ENCODE results near the gene CLDN6. TPM values are rescaled to one million over a fixed set of nuclear protein-coding genes. Genes with fewer than 3 reads are reported as not detected.
A peak's percentile ranks its signal among the peaks of the same experiment; 100 is the strongest.

Gene CLDN6

GRCh38 chr16:2970563-2970962, 47.4 kb downstream of the CLDN6 start:
- peak overlapping the region; percentile 84 for H3K9ac ChIP-seq (ENCODE audit: low read depth, low read length)
- H3K4me3 ChIP-seq (ENCODE audit: low read length) = peak overlapping the region; percentile 81
- H3K27me3 ChIP-seq (ENCODE audit: control insufficient read depth, insufficient read depth, low read length) = peaks cover 16% of the 10 kb centered on the region
- peaks cover 20% of the 10 kb centered on the region for H3K4me1 ChIP-seq (ENCODE audit: control insufficient read depth, insufficient read depth, low read length)
- H3K36me3 ChIP-seq (ENCODE audit: insufficient read depth, low read length) = no peaks in the 10 kb centered on the region
- H3K4me2 ChIP-seq (ENCODE audit: low read length) = peak overlapping the region; percentile 97
- no peaks in the 10 kb centered on the region for H3K9me3 ChIP-seq (replicated peaks; ENCODE audit: low read length)

- peaks cover 20% of the 10 kb centered on the region for H3K4me1 ChIP-seq (ENCODE audit: control insufficient read depth, insufficient read depth, low read length)
- no peaks in the 10 kb centered on the region for H3K36me3 ChIP-seq (ENCODE audit: insufficient read depth, low read length)
- H3K9me3 ChIP-seq (replicated peaks; ENCODE audit: low read length) = no peaks in the 10 kb centered on the region
- peak overlapping the region; percentile 84 for H3K9ac ChIP-seq (ENCODE audit: low read depth, low read length)
- H3K27me3 ChIP-seq (ENCODE audit: control insufficient read depth, insufficient read depth, low read length) = peaks cover 17% of the 10 kb centered on the region
- peak overlapping the region; percentile 97 for H3K4me2 ChIP-seq (ENCODE audit: low read length)
- H3K4me3 ChIP-seq (ENCODE audit: low read length) = peak overlapping the region; percentile 81
Measured at GRCh38 chr16:2969545-2970521, 48.1 kb downstream of the CLDN6 start.

GRCh38 chr16:2968738-2969544, 49.0 kb downstream of the CLDN6 start, which contains the start of gene PAQR4:
Gene PAQR4, plus strand, starts transcription at chr16:2969348. Its CDS starts 327 bp downstream, at chr16:2969675.
- peak within 1 kb of the TSS; percentile 81 for H3K4me3 ChIP-seq (ENCODE audit: low read length)
- peak within 1 kb of the TSS; percentile 97 for H3K4me2 ChIP-seq (ENCODE audit: low read length)
- H3K4me1 ChIP-seq (ENCODE audit: control insufficient read depth, insufficient read depth, low read length) = peaks cover 29% of the 10 kb centered on the region
- no peaks in the 10 kb centered on the region for H3K9me3 ChIP-seq (replicated peaks; ENCODE audit: low read length)
- peaks cover 26% of the 10 kb centered on the region for H3K27me3 ChIP-seq (ENCODE audit: control insufficient read depth, insufficient read depth, low read length)
- no peaks in the 10 kb centered on the region for H3K36me3 ChIP-seq (ENCODE audit: insufficient read depth, low read length)
- peak within 1 kb of the TSS; percentile 84 for H3K9ac ChIP-seq (ENCODE audit: low read depth, low read length)

DNA sequence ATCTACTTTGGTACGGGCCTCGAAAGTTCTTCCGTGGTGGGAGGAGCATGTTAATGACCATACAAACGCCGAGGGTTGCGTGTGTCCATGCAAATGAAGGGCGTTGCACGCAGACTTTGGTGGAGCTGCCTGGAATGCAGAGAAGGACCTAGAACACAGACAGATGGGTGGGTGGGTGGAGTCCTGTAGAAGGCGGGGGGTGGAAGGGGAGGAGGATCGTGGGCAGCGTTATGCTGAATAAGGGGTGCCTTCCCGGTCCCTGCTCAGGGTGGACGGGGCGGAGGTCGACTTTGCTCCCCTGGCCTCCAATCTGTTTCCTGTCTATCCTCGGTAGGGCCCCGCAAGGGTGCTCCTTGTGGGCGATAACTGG, 49.6 kb downstream of the CLDN6 start:
- Histone ChIP-seq H3K9ac (ENCODE audit: low read depth, low read length) (no peak overlapping the region), H3K4me2 (ENCODE audit: low read length) (peak overlapping the region; percentile 97), H3K4me1 (ENCODE audit: control insufficient read depth, insufficient read depth, low read length) (peaks cover 35% of the 10 kb centered on the region), H3K36me3 (ENCODE audit: insufficient read depth, low read length) (no peaks in the 10 kb centered on the region), H3K27me3 (ENCODE audit: control insufficient read depth, insufficient read depth, low read length) (peaks cover 31% of the 10 kb centered on the region), H3K9me3 (replicated peaks; ENCODE audit: low read length) (no peaks in the 10 kb centered on the region), H3K4me3 (ENCODE audit: low read length) (peak overlapping the region; percentile 81)

GRCh38 chr16:2967721-2968161, 50.2 kb downstream of the CLDN6 start:
- Histone ChIP-seq H3K4me2 (ENCODE audit: low read length) (no peak overlapping the region), H3K36me3 (ENCODE audit: insufficient read depth, low read length) (no peaks in the 10 kb centered on the region), H3K4me3 (ENCODE audit: low read length) (no peak overlapping the region), H3K4me1 (ENCODE audit: control insufficient read depth, insufficient read depth, low read length) (peaks cover 35% of the 10 kb centered on the region), H3K27me3 (ENCODE audit: control insufficient read depth, insufficient read depth, low read length) (peaks cover 34% of the 10 kb centered on the region), H3K9ac (ENCODE audit: low read depth, low read length) (no peak overlapping the region), H3K9me3 (replicated peaks; ENCODE audit: low read length) (no peaks in the 10 kb centered on the region)

- Histone ChIP-seq H3K36me3 (ENCODE audit: insufficient read depth, low read length) (no peaks in the 10 kb centered on the region), H3K27me3 (ENCODE audit: control insufficient read depth, insufficient read depth, low read length) (peaks cover 39% of the 10 kb centered on the region), H3K4me1 (ENCODE audit: control insufficient read depth, insufficient read depth, low read length) (peaks cover 35% of the 10 kb centered on the region), H3K4me3 (ENCODE audit: low read length) (no peak overlapping the region), H3K4me2 (ENCODE audit: low read length) (peak overlapping the region; percentile 44), H3K9ac (ENCODE audit: low read depth, low read length) (no peak overlapping the region), H3K9me3 (replicated peaks; ENCODE audit: low read length) (no peaks in the 10 kb centered on the region)
Measured at GRCh38 chr16:2967211-2967631, 50.8 kb downstream of the CLDN6 start.

DNA sequence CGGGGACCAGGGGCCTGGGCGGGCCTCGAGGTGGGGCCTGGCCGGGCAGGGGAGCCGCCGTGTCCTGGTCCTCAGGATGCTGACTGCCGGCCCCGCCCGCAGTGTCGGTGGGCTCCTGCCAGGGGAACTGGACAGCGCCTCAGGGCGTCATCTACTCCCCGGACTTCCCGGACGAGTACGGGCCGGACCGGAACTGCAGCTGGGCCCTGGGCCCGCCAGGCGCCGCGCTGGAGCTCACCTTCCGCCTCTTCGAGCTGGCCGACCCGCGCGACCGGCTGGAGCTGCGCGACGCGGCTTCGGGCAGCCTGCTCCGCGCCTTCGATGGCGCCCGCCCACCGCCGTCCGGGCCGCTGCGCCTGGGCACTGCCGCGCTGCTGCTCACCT, 51.2 kb downstream of the CLDN6 start:
- Histone ChIP-seq H3K27me3 (ENCODE audit: control insufficient read depth, insufficient read depth, low read length) (peaks cover 43% of the 10 kb centered on the region), H3K4me1 (ENCODE audit: control insufficient read depth, insufficient read depth, low read length) (peaks cover 35% of the 10 kb centered on the region), H3K9ac (ENCODE audit: low read depth, low read length) (no peak overlapping the region)

GRCh38 chr16:2966043-2966807, 51.8 kb downstream of the CLDN6 start:
- Histone ChIP-seq H3K4me3 (ENCODE audit: low read length) (no peak overlapping the region), H3K9me3 (replicated peaks; ENCODE audit: low read length) (no peaks in the 10 kb centered on the region), H3K27me3 (ENCODE audit: control insufficient read depth, insufficient read depth, low read length) (peaks cover 43% of the 10 kb centered on the region), H3K4me1 (ENCODE audit: control insufficient read depth, insufficient read depth, low read length) (peaks cover 35% of the 10 kb centered on the region), H3K4me2 (ENCODE audit: low read length) (no peak overlapping the region), H3K9ac (ENCODE audit: low read depth, low read length) (no peak overlapping the region), H3K36me3 (ENCODE audit: insufficient read depth, low read length) (no peaks in the 10 kb centered on the region)

More for the DNA sequence above, 51.2 kb downstream of the CLDN6 start:
- Histone ChIP-seq H3K9me3 (replicated peaks; ENCODE audit: low read length) (no peaks in the 10 kb centered on the region), H3K4me2 (ENCODE audit: low read length) (peak overlapping the region; percentile 44), H3K4me3 (ENCODE audit: low read length) (no peak overlapping the region), H3K36me3 (ENCODE audit: insufficient read depth, low read length) (no peaks in the 10 kb centered on the region)

Small RNA genes within 50 kb of the gene (small RNA-seq; reads per million reads assigned to genes)
- not detected for gene LINC00514
